GM21367 (cell line): ENCODE results near the gene TMEM165.
A peak's percentile ranks its signal among the peaks of the same experiment; 100 is the strongest.
"Not testable (repeated sequence)": the region's sequence is repeated elsewhere in the genome, so short reads cannot be mapped to it uniquely, and the experiment has no call there.

ENCODE experiments used
- ATAC-seq: cut with Tn5 transposase; IDR thresholded peaks from one replicate; pipeline ENCODE4 v1.9.1; 2021; ENCODE audit not compliant: unreplicated experiment

The TMEM165 gene

GRCh38 chr4:55395529-55396307 is at the start of gene TMEM165:
Gene TMEM165 (plus strand): TSS chr4:55395957. CDS start chr4:55396190, 233 bp downstream.
- ATAC-seq, result peak; percentile 92

GRCh38 chr4:55345980-55346850 is 49.5 kb upstream of the TMEM165 start, which contains the start of gene SRD5A3:
Gene SRD5A3 (plus strand): TSS chr4:55346242. CDS start chr4:55346337, 95 bp downstream.
- ATAC-seq, result peak; percentile 93

- ATAC-seq, result no peak
Observed at GRCh38 chr4:55346851-55347255, 48.9 kb upstream of the TMEM165 start.

GRCh38 chr4:55347610-55348228 is 48.0 kb upstream of the TMEM165 start:
- no peak for ATAC-seq

GRCh38 chr4:55348466-55348865 is 47.3 kb upstream of the TMEM165 start:
- ATAC-seq, result no peak

GRCh38 chr4:55350870-55351269 is 44.9 kb upstream of the TMEM165 start:
- ATAC-seq, result not testable (repeated sequence)

GRCh38 chr4:55351824-55352223 is 43.9 kb upstream of the TMEM165 start:
- ATAC-seq, result no peak

- no peak for ATAC-seq
Observed at GRCh38 chr4:55352726-55353125, 43.0 kb upstream of the TMEM165 start.

- ATAC-seq, result not testable (repeated sequence)
Observed at GRCh38 chr4:55353228-55353747, 42.5 kb upstream of the TMEM165 start.

GRCh38 chr4:55354648-55355047 is 41.1 kb upstream of the TMEM165 start:
- no peak for ATAC-seq

- no peak for ATAC-seq
Observed at GRCh38 chr4:55355555-55355954, 40.2 kb upstream of the TMEM165 start.

- no peak for ATAC-seq
Observed at GRCh38 chr4:55356991-55357461, 38.7 kb upstream of the TMEM165 start.

GRCh38 chr4:55358246-55358645 is 37.5 kb upstream of the TMEM165 start:
- ATAC-seq, result no peak

- peak; percentile 84 for ATAC-seq
Observed at GRCh38 chr4:55358668-55359067, 37.1 kb upstream of the TMEM165 start.

- no peak for ATAC-seq
Observed at GRCh38 chr4:55359397-55359916, 36.3 kb upstream of the TMEM165 start.

- ATAC-seq, result not testable (repeated sequence)
Observed at GRCh38 chr4:55362938-55363337, 32.8 kb upstream of the TMEM165 start.

GRCh38 chr4:55363691-55364351 is 31.9 kb upstream of the TMEM165 start:
- no peak for ATAC-seq

- no peak for ATAC-seq
Observed at GRCh38 chr4:55364691-55365344, 30.9 kb upstream of the TMEM165 start.

- ATAC-seq, result no peak
Observed at GRCh38 chr4:55365345-55365728, 30.4 kb upstream of the TMEM165 start.

GRCh38 chr4:55366621-55367020 is 29.1 kb upstream of the TMEM165 start:
- no peak for ATAC-seq
